Measurements from ENCODE around the gene ALG8. TPM values are rescaled to one million over a fixed set of nuclear protein-coding genes. Genes with fewer than 3 reads are reported as not detected.

The ALG8 gene
- total and polyA plus RNA-seq, 4 experiments from 2014 or later: 27.6 to 66.9 (median 39.4) TPM

GRCh38 chr11:78158987-78159652, 19.7 kb upstream of the ALG8 start:
- Histone ChIP-seq H3K9me3 (ENCODE audit: control insufficient read depth in 1 of 2, low read length in 2 of 2) (no peaks in the 10 kb centered on the region), H3K4me3 (ENCODE audit: low read length in 2 of 2) (no peak overlapping the region), H3K36me3 (ENCODE audit: insufficient read depth, low read length) (no peaks in the 10 kb centered on the region), H3K27me3 (ENCODE audit: insufficient read depth, low read length) (no peaks in the 10 kb centered on the region), H3K27ac (ENCODE audit: low read depth, low read length) (no peak overlapping the region), H3K4me1 (ENCODE audit: insufficient read depth, low read length) (no peaks in the 10 kb centered on the region)
- CTCF ChIA-PET (ENCODE audit: partially characterized antibody): interaction anchor here (1.3 kb wide), 1 partner anchor 16 kb away, joined by 3 read pairs; no protein-coding TSS in a partner anchor
- peak overlapping the region in 1 of 7 donors; percentile 13 for H3K27ac Mint-ChIP-seq
- POLR2A ChIA-PET (ENCODE audit: partially characterized antibody): no interaction called here
- no peak for DNase-seq
- H3K9me3 Mint-ChIP-seq: no peaks in the 10 kb centered on the region
- H3K4me3 Mint-ChIP-seq: no peak overlapping the region
- no peaks in the 10 kb centered on the region for H3K4me1 Mint-ChIP-seq
- no peaks in the 10 kb centered on the region for H3K36me3 Mint-ChIP-seq
- H3K27me3 Mint-ChIP-seq: no peaks in the 10 kb centered on the region
- intact Hi-C loops (cut with micrococcal nuclease): no loop called here

DNA sequence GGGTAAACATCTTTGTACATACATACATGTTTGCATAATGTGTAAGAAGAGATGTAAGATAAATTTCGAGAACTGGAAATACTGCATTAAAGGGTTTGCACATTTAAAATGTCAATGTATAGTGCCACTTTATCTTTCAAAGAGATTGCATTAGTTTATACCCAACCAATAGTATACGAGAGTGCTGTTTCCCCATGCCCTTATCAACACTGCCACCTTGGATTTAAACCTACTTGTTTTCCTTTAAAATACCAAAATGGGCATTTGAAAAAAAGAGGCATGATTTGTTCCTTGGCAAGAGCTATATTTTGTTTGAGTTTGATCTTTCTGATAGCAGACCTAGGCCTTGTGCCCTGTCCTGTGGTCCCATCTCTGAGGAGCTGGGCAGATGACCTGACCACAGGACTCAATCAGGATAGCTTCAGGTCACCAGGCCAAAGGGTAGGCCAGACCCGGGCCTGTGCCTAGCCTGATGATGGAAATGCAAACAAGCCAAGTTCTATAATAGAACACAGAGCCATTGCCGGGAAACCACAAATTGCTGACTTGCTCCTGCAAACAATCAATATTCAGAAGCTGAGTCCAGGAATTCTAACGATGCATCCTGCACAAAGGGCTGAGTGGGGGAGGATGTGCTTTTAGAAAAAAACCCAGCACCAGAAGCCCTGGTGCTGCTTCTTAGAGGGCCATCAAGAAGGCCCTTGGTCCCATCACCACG, 16.9 kb upstream of the ALG8 start:
- Mint-ChIP-seq H3K27ac (no peak overlapping the region), H3K9me3 (no peaks in the 10 kb centered on the region), H3K4me1 (no peaks in the 10 kb centered on the region), H3K27me3 (no peaks in the 10 kb centered on the region), H3K36me3 (no peaks in the 10 kb centered on the region), H3K4me3 (no peak overlapping the region)
- H3K27me3 ChIP-seq (ENCODE audit: insufficient read depth, low read length): no peaks in the 10 kb centered on the region
- H3K27ac ChIP-seq (ENCODE audit: low read depth, low read length): no peak overlapping the region
- CTCF ChIA-PET (ENCODE audit: partially characterized antibody): interaction anchor here (0.9 kb wide), 1 partner anchor 31 kb away, joined by 3 read pairs; no protein-coding TSS in a partner anchor
- intact Hi-C loops (cut with micrococcal nuclease): no loop called here
- no peaks in the 10 kb centered on the region for H3K36me3 ChIP-seq (ENCODE audit: insufficient read depth, low read length)
- no peak for DNase-seq
- no peaks in the 10 kb centered on the region for H3K4me1 ChIP-seq (ENCODE audit: insufficient read depth, low read length)
- POLR2A ChIA-PET (ENCODE audit: partially characterized antibody): interaction anchor here (1.2 kb wide), 1 partner anchor 17 kb away, joined by 3 read pairs; the partner anchor contains the start of gene ALG8
- no peak overlapping the region for H3K4me3 ChIP-seq (ENCODE audit: low read length in 2 of 2)
- H3K9me3 ChIP-seq (ENCODE audit: control insufficient read depth in 1 of 2, low read length in 2 of 2): no peaks in the 10 kb centered on the region

DNA sequence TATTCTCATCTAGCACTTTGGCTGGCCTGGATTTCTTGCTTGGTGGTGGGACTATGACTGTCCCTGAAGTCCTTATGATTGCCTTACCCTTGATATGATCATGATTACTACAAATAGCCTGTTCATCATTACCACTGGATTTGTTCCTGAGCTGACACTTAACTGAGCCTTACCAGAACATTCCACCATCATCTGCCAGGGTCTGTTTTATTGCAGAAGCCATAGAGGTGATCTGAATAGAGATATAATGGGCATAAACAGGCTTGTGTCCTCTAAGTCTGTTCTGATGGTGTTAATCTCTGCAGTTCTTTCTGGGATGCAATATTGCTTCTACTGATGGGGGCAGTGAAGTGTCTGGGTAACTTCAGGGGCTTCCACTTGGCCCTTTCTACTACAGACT, 12.4 kb upstream of the ALG8 start:
- H3K27ac ChIP-seq (ENCODE audit: low read depth, low read length): no peak overlapping the region
- intact Hi-C loops (cut with micrococcal nuclease): no loop called here
- no peak for DNase-seq
- ChIA-PET POLR2A (ENCODE audit: partially characterized antibody) (no interaction called here), CTCF (ENCODE audit: partially characterized antibody) (no interaction called here)
- Mint-ChIP-seq H3K36me3 (no peaks in the 10 kb centered on the region), H3K27ac (peak overlapping the region in 2 of 7 donors; percentile 11 to 46), H3K4me3 (no peak overlapping the region), H3K4me1 (no peaks in the 10 kb centered on the region), H3K9me3 (no peaks in the 10 kb centered on the region), H3K27me3 (no peaks in the 10 kb centered on the region)
- no peaks in the 10 kb centered on the region for H3K9me3 ChIP-seq (ENCODE audit: control insufficient read depth in 1 of 2, low read length in 2 of 2)
- no peaks in the 10 kb centered on the region for H3K27me3 ChIP-seq (ENCODE audit: insufficient read depth, low read length)
- H3K4me3 ChIP-seq (ENCODE audit: low read length in 2 of 2): no peak overlapping the region
- H3K4me1 ChIP-seq (ENCODE audit: insufficient read depth, low read length): no peaks in the 10 kb centered on the region
- H3K36me3 ChIP-seq (ENCODE audit: insufficient read depth, low read length): no peaks in the 10 kb centered on the region

- CTCF ChIA-PET (ENCODE audit: partially characterized antibody): interaction anchor here (2.6 kb wide), 1 partner anchor 414 kb away, joined by 10 read pairs; no protein-coding TSS in a partner anchor
- Histone ChIP-seq H3K4me3 (ENCODE audit: low read length in 2 of 2) (no peak overlapping the region), H3K27ac (ENCODE audit: low read depth, low read length) (no peak overlapping the region), H3K27me3 (ENCODE audit: insufficient read depth, low read length) (no peaks in the 10 kb centered on the region), H3K4me1 (ENCODE audit: insufficient read depth, low read length) (no peaks in the 10 kb centered on the region), H3K9me3 (ENCODE audit: control insufficient read depth in 1 of 2, low read length in 2 of 2) (no peaks in the 10 kb centered on the region), H3K36me3 (ENCODE audit: insufficient read depth, low read length) (no peaks in the 10 kb centered on the region)
- H3K4me1 Mint-ChIP-seq: no peaks in the 10 kb centered on the region
- intact Hi-C loops (cut with micrococcal nuclease): no loop called here
- H3K27ac Mint-ChIP-seq: no peak overlapping the region
- no peak for DNase-seq
- POLR2A ChIA-PET (ENCODE audit: partially characterized antibody): no interaction called here
- H3K9me3 Mint-ChIP-seq: no peaks in the 10 kb centered on the region
- no peak overlapping the region for H3K4me3 Mint-ChIP-seq
- H3K27me3 Mint-ChIP-seq: no peaks in the 10 kb centered on the region
- no peaks in the 10 kb centered on the region for H3K36me3 Mint-ChIP-seq
These were observed 11.3 kb upstream of the ALG8 start for GRCh38 chr11:78150754-78151153.

GRCh38 chr11:78150346-78150745, 10.9 kb upstream of the ALG8 start:
- Mint-ChIP-seq H3K27me3 (no peaks in the 10 kb centered on the region), H3K27ac (no peak overlapping the region), H3K9me3 (no peaks in the 10 kb centered on the region), H3K4me1 (no peaks in the 10 kb centered on the region), H3K4me3 (no peak overlapping the region), H3K36me3 (no peaks in the 10 kb centered on the region)
- ChIA-PET POLR2A (ENCODE audit: partially characterized antibody) (no interaction called here), CTCF (ENCODE audit: partially characterized antibody) (interaction anchor here (1.0 to 2.6 kb wide), 3 partner anchors 268 to 414 kb away, joined by 4 to 10 read pairs (median 5); partner anchors contain the start of gene GAB2)
- Histone ChIP-seq H3K4me3 (ENCODE audit: low read length in 2 of 2) (no peak overlapping the region), H3K27ac (ENCODE audit: low read depth, low read length) (no peak overlapping the region), H3K27me3 (ENCODE audit: insufficient read depth, low read length) (no peaks in the 10 kb centered on the region), H3K9me3 (ENCODE audit: control insufficient read depth in 1 of 2, low read length in 2 of 2) (no peaks in the 10 kb centered on the region), H3K36me3 (ENCODE audit: insufficient read depth, low read length) (no peaks in the 10 kb centered on the region), H3K4me1 (ENCODE audit: insufficient read depth, low read length) (no peaks in the 10 kb centered on the region)
- intact Hi-C loops (cut with micrococcal nuclease): no loop called here
- DNase-seq: no peak

GRCh38 chr11:78149646-78150045, 10.2 kb upstream of the ALG8 start:
- no peak for DNase-seq
- Histone ChIP-seq H3K27me3 (ENCODE audit: insufficient read depth, low read length) (no peaks in the 10 kb centered on the region), H3K36me3 (ENCODE audit: insufficient read depth, low read length) (no peaks in the 10 kb centered on the region), H3K4me1 (ENCODE audit: insufficient read depth, low read length) (no peaks in the 10 kb centered on the region), H3K27ac (ENCODE audit: low read depth, low read length) (no peak overlapping the region), H3K9me3 (ENCODE audit: control insufficient read depth in 1 of 2, low read length in 2 of 2) (no peaks in the 10 kb centered on the region), H3K4me3 (ENCODE audit: low read length in 2 of 2) (no peak overlapping the region)
- Mint-ChIP-seq H3K9me3 (no peaks in the 10 kb centered on the region), H3K27ac (no peak overlapping the region), H3K36me3 (no peaks in the 10 kb centered on the region), H3K4me3 (no peak overlapping the region), H3K27me3 (no peaks in the 10 kb centered on the region), H3K4me1 (no peaks in the 10 kb centered on the region)
- POLR2A ChIA-PET (ENCODE audit: partially characterized antibody): no interaction called here
- intact Hi-C loops (cut with micrococcal nuclease): no loop called here
- CTCF ChIA-PET (ENCODE audit: partially characterized antibody): interaction anchor here (1.0 to 2.6 kb wide), 3 partner anchors 269 to 415 kb away, joined by 4 to 10 read pairs (median 5); partner anchors contain the start of gene GAB2

- Histone ChIP-seq H3K9me3 (ENCODE audit: control insufficient read depth in 1 of 2, low read length in 2 of 2) (no peaks in the 10 kb centered on the region), H3K4me3 (ENCODE audit: low read length in 2 of 2) (no peak overlapping the region), H3K36me3 (ENCODE audit: insufficient read depth, low read length) (no peaks in the 10 kb centered on the region), H3K27ac (ENCODE audit: low read depth, low read length) (no peak overlapping the region), H3K27me3 (ENCODE audit: insufficient read depth, low read length) (no peaks in the 10 kb centered on the region), H3K4me1 (ENCODE audit: insufficient read depth, low read length) (no peaks in the 10 kb centered on the region)
- POLR2A ChIA-PET (ENCODE audit: partially characterized antibody): no interaction called here
- Mint-ChIP-seq H3K27ac (peak overlapping the region in 1 of 7 donors; percentile 27), H3K4me1 (peaks cover 0 to 4% (median 0%) of the 10 kb centered on the region in 4 donors), H3K4me3 (no peak overlapping the region), H3K27me3 (no peaks in the 10 kb centered on the region), H3K9me3 (no peaks in the 10 kb centered on the region), H3K36me3 (peaks cover 3 to 4% of the 10 kb centered on the region in 2 donors)
- DNase-seq: no peak
- CTCF ChIA-PET (ENCODE audit: partially characterized antibody): interaction anchor here (0.6 to 0.9 kb wide), 4 partner anchors 8 to 417 kb away, joined by 3 to 4 read pairs (median 4); partner anchors contain the start of gene ALG8
- intact Hi-C loops (cut with micrococcal nuclease): no loop called here
These were observed 8.4 kb upstream of the ALG8 start for GRCh38 chr11:78147807-78148206.

Measured in CD4-positive, alpha-beta memory T cell (primary cell).